Endothelial cell of umbilical vein (primary cell): ENCODE data around the gene THBD. TPM values are rescaled to one million over a fixed set of nuclear protein-coding genes. Genes with fewer than 3 reads are reported as not detected.

Experiments
- BruUV-seq: library from RNA; stranded (reverse); fragments of 400-500 nt; replicated peaks from 2 replicates; lab custom pipeline; 2021; lab: Mats Ljungman, UMichigan
- CTCF ChIA-PET: fragments of 300-600, 350-600 bp; sonication (Branson Sonifier 250); formaldehyde crosslinking; loops from one replicate; lab custom pipeline; 2021; ENCODE audit warnings: antibody characterized with exemption, inconsistent platforms; lab: Charles Lee
- POLR2A ChIA-PET: fragments of 300-600, 350-600 bp; sonication (Branson Sonifier 250); formaldehyde crosslinking; loops from one replicate; lab custom pipeline; 2021; ENCODE audit warnings: antibody characterized with exemption, inconsistent platforms; lab: Charles Lee
- DNase-seq: peaks from one replicate; pipeline ENCODE4 v3.0.0-alpha.2; 2011; ENCODE audit warnings: low read depth, low spot score
- FAIRE-seq: peaks from 2 replicates; lab custom pipeline; 2011; peaks lifted over from hg19 to GRCh38; lab: Jason Lieb, UNC
- H2AFZ ChIP-seq: 2 replicates; pipeline ENCODE4 v1.6.0; 2012; ENCODE audit warnings: low read depth, low read length, control low read depth, inconsistent platforms
- H3K27ac ChIP-seq: 2 replicates; pipeline ENCODE4 v1.5.1; 2011; ENCODE audit warnings: low read depth, mild to moderate bottlenecking, control low read depth, low read length, moderate library complexity; ENCODE audit not compliant: insufficient read depth
- H3K27me3 ChIP-seq, 2 experiments: 2 replicates each; pipeline versions ENCODE4 v1.6.0 to v1.6.1; 2011; ENCODE audit warnings: low read length in 2 of 2, mixed read lengths in 1 of 2; ENCODE audit not compliant: control insufficient read depth in 2 of 2, insufficient read depth in 2 of 2
- H3K36me3 ChIP-seq, 2 experiments: 2 replicates in 1 of 2; 3 replicates in 1 of 2; pipeline ENCODE4 v1.5.1; 2011; ENCODE audit warnings: low read length in 2 of 2, mild to moderate bottlenecking in 1 of 2, moderate library complexity in 1 of 2; ENCODE audit not compliant: control insufficient read depth in 2 of 2, insufficient read depth in 2 of 2; ENCODE audit errors: extremely low read depth in 1 of 2
- H3K4me1 ChIP-seq: 3 replicates; pipeline ENCODE4 v1.5.1; 2011; ENCODE audit warnings: mild to moderate bottlenecking, low read length; ENCODE audit not compliant: control insufficient read depth, insufficient read depth; ENCODE audit errors: extremely low read depth
- H3K4me2 ChIP-seq: 2 replicates; pipeline ENCODE4 v1.6.1; 2011; ENCODE audit warnings: low read length, control low read depth, mixed read lengths; ENCODE audit not compliant: insufficient read depth
- H3K4me3 ChIP-seq, 3 experiments: fragments of 200-600 bp in 1 of 3; sonication (generic), shearing (Covaris generic) in 1 of 3; replicated peaks in 1 of 3; 2 replicates each; pipeline ENCODE4 v1.5.1; 2011 to 2016; ENCODE audit warnings: control low read depth in 3 of 3, low read length in 3 of 3, mild to moderate bottlenecking in 2 of 3, inconsistent platforms in 1 of 3, low read depth in 1 of 3, moderate library complexity in 1 of 3; ENCODE audit not compliant: insufficient read depth in 1 of 3
- H3K79me2 ChIP-seq: 2 replicates; pipeline ENCODE4 v1.6.0; 2012; ENCODE audit warnings: low read length, inconsistent platforms; ENCODE audit not compliant: control insufficient read depth, insufficient read depth
- H3K9ac ChIP-seq: replicated peaks from 2 replicates; pipeline ENCODE3; 2011; ENCODE audit warnings: low read length, control low read depth; ENCODE audit not compliant: insufficient read depth; ENCODE audit errors: extremely low read depth
- H3K9me1 ChIP-seq: replicated peaks from 3 replicates; pipeline ENCODE4 v1.6.0; 2011; ENCODE audit warnings: mild to moderate bottlenecking, low read length; ENCODE audit not compliant: control insufficient read depth, insufficient read depth; ENCODE audit errors: extremely low read depth
- H3K9me3 ChIP-seq: replicated peaks from 2 replicates; pipeline ENCODE4 v1.5.1; 2012; ENCODE audit warnings: low read length, inconsistent platforms; ENCODE audit not compliant: control insufficient read depth, insufficient read depth
- H4K20me1 ChIP-seq: replicated peaks from 2 replicates; pipeline ENCODE3; 2011; ENCODE audit warnings: mild to moderate bottlenecking, low read length; ENCODE audit not compliant: control insufficient read depth, insufficient read depth; ENCODE audit errors: extremely low read depth
- FOS ChIP-seq: IDR thresholded peaks from 2 replicates; pipeline ENCODE4 v1.6.1; 2011; ENCODE audit warnings: mild to moderate bottlenecking, low read length, moderate library complexity, borderline replicate concordance; ENCODE audit not compliant: insufficient read depth
- GATA2 ChIP-seq: IDR thresholded peaks from 2 replicates; pipeline ENCODE4 v1.7.0; 2011; ENCODE audit warnings: low read depth, mild to moderate bottlenecking, moderate library complexity, mixed read lengths, low read length; ENCODE audit not compliant: insufficient read length, insufficient read depth
- MAX ChIP-seq: IDR thresholded peaks from 2 replicates; pipeline ENCODE4 v1.6.1; 2011; ENCODE audit not compliant: insufficient read depth, insufficient read length
- POLR2A ChIP-seq: IDR thresholded peaks from 2 replicates; pipeline ENCODE4 v1.6.1; 2012; ENCODE audit warnings: low read depth, mild to moderate bottlenecking, control low read depth, low read length
- POLR2AphosphoS5 ChIP-seq: IDR thresholded peaks from 2 replicates; pipeline ENCODE4 v1.6.1; 2012; ENCODE audit warnings: low read depth, mild to moderate bottlenecking, control low read depth, low read length, moderate library complexity; ENCODE audit not compliant: insufficient read depth
- dilution Hi-C: fragments of 300-500 bp; cut with MboI; formaldehyde crosslinking; loops from one replicate; pipeline ENCODE4 v1.15.0; 2019; ENCODE audit warnings: low sequenced_read_pairs; ENCODE audit not compliant: extremely low pct_ligation_motif_present
- intact Hi-C: fragments of 100-400 bp; cut with micrococcal nuclease; formaldehyde crosslinking; loops from one replicate; pipeline ENCODE4 v1.10.0; 2022
- polyA plus RNA-seq, 4 experiments: library from polyadenylated mRNA; depleted of rRNA in 3 of 4; stranded (reverse) in 3 of 4; unstranded in 1 of 4; fragments of >200 nt; gene quantifications; 2 replicates each; pipeline versions ENCODE4 v1.2.1 to v1.2.3, GENCODE V29; 2011 to 2012; ENCODE audit warnings: missing spikeins in 1 of 4
- total RNA-seq: library from RNA; stranded (reverse); gene quantifications from 2 replicates; pipeline ENCODE4 v1.2.3, GENCODE V29; 2021

THBD gene
- total and polyA plus RNA-seq, 2 donors (not counting 3 experiments of a cell fraction or from before 2014, with no cell fraction given), result 17.1 to 28.0 TPM

GRCh38 chr20:23094927-23095326 lies 45.5 kb upstream of the THBD start:
- H3K4me2 ChIP-seq, result no peak overlapping the region
- no peak overlapping the region for H3K27ac ChIP-seq
- H4K20me1 ChIP-seq, result no peaks in the 10 kb centered on the region
- H2AFZ ChIP-seq, result no peak overlapping the region
- CTCF ChIA-PET, result interaction anchor here (0.9 to 1.7 kb wide), 6 partner anchors 8 to 106 kb away, joined by 3 to 10 read pairs (median 3); no protein-coding TSS in a partner anchor
- dilution Hi-C loops (no loop called here), intact Hi-C loops (no loop called here)
- H3K4me3 ChIP-seq, result no peak overlapping the region
- BruUV-seq, result no TSS peak
- H3K9me1 ChIP-seq, result no peaks in the 10 kb centered on the region
- H3K9ac ChIP-seq, result no peak overlapping the region
- no peaks in the 10 kb centered on the region for H3K79me2 ChIP-seq
- no peaks in the 10 kb centered on the region for H3K36me3 ChIP-seq
- DNase-seq, result no peak
- no peaks in the 10 kb centered on the region for H3K9me3 ChIP-seq
- peaks cover 41% of the 10 kb centered on the region for H3K4me1 ChIP-seq
- H3K27me3 ChIP-seq, result no peaks in the 10 kb centered on the region
- peak; percentile 29 for TF ChIP-seq FOS
- TF ChIP-seq POLR2AphosphoS5, result no peak
- FAIRE-seq, result peak; percentile 43
- POLR2A ChIA-PET, result interaction anchor here (1.3 kb wide), 1 partner anchor 8 kb away, joined by 6 read pairs; no protein-coding TSS in a partner anchor

- no peak for FAIRE-seq
- H3K9ac ChIP-seq, result no peak overlapping the region
- H3K27ac ChIP-seq, result no peak overlapping the region
- no peaks in the 10 kb centered on the region for H3K27me3 ChIP-seq
- H3K9me1 ChIP-seq, result no peaks in the 10 kb centered on the region
- TF ChIP-seq POLR2AphosphoS5, result no peak
- no peak for TF ChIP-seq GATA2
- TF ChIP-seq POLR2A, result no peak
- no peak for TF ChIP-seq MAX
- BruUV-seq, result no TSS peak
- H3K9me3 ChIP-seq, result no peaks in the 10 kb centered on the region
- dilution Hi-C loops (no loop called here), intact Hi-C loops (no loop called here)
- H4K20me1 ChIP-seq, result no peaks in the 10 kb centered on the region
- ChIA-PET CTCF (interaction anchor here (0.9 to 1.7 kb wide), 4 partner anchors 9 to 52 kb away, joined by 3 to 10 read pairs (median 4); no protein-coding TSS in a partner anchor), POLR2A (interaction anchor here (1.3 kb wide), 1 partner anchor 9 kb away, joined by 6 read pairs; no protein-coding TSS in a partner anchor)
- no peak overlapping the region for H3K4me3 ChIP-seq
- DNase-seq, result no peak
- no peaks in the 10 kb centered on the region for H3K79me2 ChIP-seq
- no peak overlapping the region for H2AFZ ChIP-seq
- H3K4me1 ChIP-seq, result peaks cover 41% of the 10 kb centered on the region
- no peak overlapping the region for H3K4me2 ChIP-seq
- H3K36me3 ChIP-seq, result no peaks in the 10 kb centered on the region
Observed at GRCh38 chr20:23094213-23094896, 44.9 kb upstream of the THBD start.
